Panc1 (cell line): ENCODE results near the gene SLC39A12. TPM values are rescaled to one million over a fixed set of nuclear protein-coding genes. Genes with fewer than 3 reads are reported as not detected.

Experiments used
- ATAC-seq: fragments of 200-7000 bp; cut with Tn5 transposase; 2 replicates; pipeline ENCODE4 v1.9.1; 2020; ENCODE audit warnings: mild to moderate bottlenecking, moderate library complexity
- BruUV-seq: library from RNA; stranded (reverse); fragments of 400-500 nt; replicated peaks from 2 replicates; lab custom pipeline; 2021; lab: Mats Ljungman, UMichigan
- CTCF ChIA-PET: fragments of 300-600 bp; sonication (Branson Sonifier 250); formaldehyde crosslinking; loops from one replicate; lab custom pipeline; 2022; ENCODE audit warnings: antibody characterized with exemption; lab: Charles Lee
- POLR2A ChIA-PET: fragments of 300-600 bp; sonication (Branson Sonifier 250); formaldehyde crosslinking; loops from one replicate; lab custom pipeline; 2022; ENCODE audit warnings: antibody characterized with exemption; lab: Charles Lee
- DNase-seq: peaks from one replicate; pipeline ENCODE4 v3.0.0-alpha.2; 2010; ENCODE audit warnings: low read depth, low spot score
- H3K27ac ChIP-seq: 2 replicates; pipeline ENCODE4 v1.5.1; 2011; ENCODE audit warnings: mild to moderate bottlenecking, low read length, inconsistent platforms
- H3K27me3 ChIP-seq: fragments of 200-500 bp; sonication (Bioruptor generic); 2 replicates; pipeline ENCODE4 v1.6.0; 2014; ENCODE audit warnings: low read length, inconsistent platforms; ENCODE audit not compliant: control insufficient read depth, insufficient read depth
- H3K36me3 ChIP-seq: fragments of 200-500 bp; sonication (Bioruptor generic); 2 replicates; pipeline ENCODE4 v1.5.1; 2014; ENCODE audit warnings: inconsistent platforms, mild to moderate bottlenecking, low read length, moderate library complexity; ENCODE audit not compliant: control insufficient read depth, insufficient read depth
- H3K4me1 ChIP-seq: 2 replicates; pipeline ENCODE4 v1.5.1; 2011; ENCODE audit warnings: inconsistent platforms, mild to moderate bottlenecking, low read length, moderate library complexity; ENCODE audit not compliant: control insufficient read depth, insufficient read depth
- H3K4me3 ChIP-seq, 2 experiments: 2 replicates each; pipeline ENCODE4 v1.5.1; 2011 to 2012; ENCODE audit warnings: low read depth in 2 of 2, low read length in 2 of 2, mild to moderate bottlenecking in 2 of 2, inconsistent platforms in 1 of 2, moderate library complexity in 1 of 2
- H3K9me3 ChIP-seq: fragments of 200-500 bp; sonication (Bioruptor generic); 2 replicates; pipeline ENCODE4 v1.5.1; 2014; ENCODE audit warnings: low read depth, mild to moderate bottlenecking, inconsistent platforms, low read length, moderate library complexity; ENCODE audit not compliant: control insufficient read depth, insufficient read depth
- CTCF ChIP-seq: fragments of 450-650 bp; IDR thresholded peaks from 2 replicates; pipeline ENCODE4 v1.5.1; 2017; ENCODE audit warnings: mild to moderate bottlenecking
- POLR2AphosphoS5 ChIP-seq: IDR thresholded peaks from 2 replicates; pipeline ENCODE4 v1.6.1; 2012; ENCODE audit warnings: mild to moderate bottlenecking, low read depth, low read length, moderate library complexity
- REST ChIP-seq, 2 experiments: IDR thresholded peaks; 2 replicates each; pipeline ENCODE4 v1.6.1; 2011 to 2012; ENCODE audit warnings: low read depth in 2 of 2, control low read depth in 1 of 2, low read length in 1 of 2, mild to moderate bottlenecking in 1 of 2, moderate library complexity in 1 of 2; ENCODE audit not compliant: insufficient read depth in 1 of 2
- SIN3A ChIP-seq: IDR thresholded peaks from 2 replicates; pipeline ENCODE4 v1.6.1; 2012; ENCODE audit warnings: low read depth, mild to moderate bottlenecking, low read length, moderate library complexity, borderline replicate concordance; ENCODE audit not compliant: insufficient read depth
- TCF7L2 ChIP-seq: IDR thresholded peaks from 2 replicates; pipeline ENCODE4 v1.6.1; 2011; ENCODE audit warnings: mild to moderate bottlenecking, low read depth, low read length, inconsistent platforms
- in situ Hi-C: cut with HindIII; loops from 2 replicates; pipeline ENCODE4 v1.10.0; 2016; ENCODE audit warnings: low sequenced_read_pairs, low pct_unique_long_range_greater_than_20kb
- intact Hi-C: fragments of 100-400 bp; cut with micrococcal nuclease; formaldehyde crosslinking; loops from one replicate; pipeline ENCODE4 v1.10.0; 2022; ENCODE audit not compliant: unreplicated experiment
- total RNA-seq: library from RNA; stranded (reverse); gene quantifications from one replicate; pipeline ENCODE4 v1.2.1, GENCODE V29; 2021; ENCODE audit not compliant: unreplicated experiment

SLC39A12 gene
- total RNA-seq, 1 experiment from 2014 or later = not detected

DNA sequence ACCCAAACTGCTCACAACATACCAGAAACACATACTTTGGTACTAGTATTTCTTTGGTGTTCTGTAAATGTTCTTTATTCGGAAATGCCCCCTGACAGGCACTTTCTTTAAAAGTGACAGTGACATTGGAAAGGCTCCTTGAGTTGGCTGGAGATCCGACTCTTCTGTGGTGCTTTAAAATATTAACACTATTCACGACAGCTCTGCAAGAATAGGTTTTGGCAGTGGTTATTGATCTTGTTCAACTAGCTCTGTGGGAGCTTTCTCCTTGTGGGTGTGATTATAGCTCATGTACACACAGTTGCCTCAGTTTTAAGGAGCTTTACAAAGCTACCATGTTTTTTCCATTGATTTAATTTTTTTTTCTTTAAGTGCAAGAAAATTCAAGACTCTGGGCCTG lies 30.3 kb upstream of the SLC39A12 start:
- no peak for ATAC-seq
- ChIA-PET POLR2A (no interaction called here), CTCF (no interaction called here)
- no peak overlapping the region for H3K27ac ChIP-seq
- no peak overlapping the region for H3K4me3 ChIP-seq
- no peaks in the 10 kb centered on the region for H3K4me1 ChIP-seq
- H3K9me3 ChIP-seq = no peaks in the 10 kb centered on the region
- intact Hi-C loops = no loop called here
- no TSS peak for BruUV-seq
- H3K36me3 ChIP-seq = no peaks in the 10 kb centered on the region
- in situ Hi-C loops = no loop called here
- no peaks in the 10 kb centered on the region for H3K27me3 ChIP-seq
- DNase-seq = no peak
- no peak for TF ChIP-seq CTCF
- no peak for TF ChIP-seq POLR2AphosphoS5
- no peak for TF ChIP-seq TCF7L2
- TF ChIP-seq REST (IDR thresholded peaks at IDR 0.05; ENCODE audit: insufficient read depth in 1 of 2, low read depth in 2 of 2, low read length in 1 of 2) = no peak
- no peak for TF ChIP-seq SIN3A

DNA sequence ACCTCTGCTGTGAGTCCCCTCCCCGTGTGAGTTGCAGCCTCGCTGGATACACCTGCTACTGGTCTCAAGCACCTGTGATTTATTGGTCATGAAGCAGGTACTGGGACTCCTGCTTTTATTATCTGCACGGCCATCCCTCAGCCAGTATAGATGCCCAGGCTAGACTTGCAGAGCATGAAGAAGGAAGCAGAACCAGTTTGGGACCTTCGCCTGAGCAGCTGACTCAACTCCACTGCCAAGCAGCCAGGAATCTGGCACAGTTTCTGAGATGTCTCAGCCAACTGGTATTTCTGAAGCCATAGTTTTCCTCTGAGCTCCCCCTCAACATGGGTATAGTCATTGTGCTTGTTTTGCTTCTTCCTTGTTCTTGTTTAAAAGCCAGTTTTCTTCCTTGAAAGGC lies 28.0 kb upstream of the SLC39A12 start:
- POLR2A ChIA-PET = no interaction called here
- Histone ChIP-seq H3K4me3 (no peak overlapping the region), H3K36me3 (no peaks in the 10 kb centered on the region), H3K27ac (no peak overlapping the region), H3K4me1 (no peaks in the 10 kb centered on the region), H3K9me3 (no peaks in the 10 kb centered on the region), H3K27me3 (no peaks in the 10 kb centered on the region)
- intact Hi-C loops (no loop called here), in situ Hi-C loops (no loop called here)
- CTCF ChIA-PET = no interaction called here
- BruUV-seq = no TSS peak
- DNase-seq (no peak), ATAC-seq (no peak)
- TF ChIP-seq TCF7L2 (no peak), REST (IDR thresholded peaks at IDR 0.05; ENCODE audit: insufficient read depth in 1 of 2, low read depth in 2 of 2, low read length in 1 of 2) (no peak), CTCF (no peak), POLR2AphosphoS5 (no peak), SIN3A (no peak)
